Mucosa of descending colon (tissue), 3 donors: ENCODE results near the gene HSPB3. TPM values are rescaled to one million over a fixed set of nuclear protein-coding genes. Genes with fewer than 3 reads are reported as not detected.
A peak's percentile ranks its signal among the peaks of the same experiment; 100 is the strongest.
"Not testable (repeated sequence)": the region's sequence is repeated elsewhere in the genome, so short reads cannot be mapped to it uniquely, and the experiment has no call there.

Experiments
- ATAC-seq: fragments of 200-7000 bp; cut with Tn5 transposase; one replicate; pipeline ENCODE4 v1.9.1; 2020; ENCODE audit warnings: mild to moderate bottlenecking, moderate library complexity
- DNase-seq, 3 donors: peaks; one replicate each; pipeline ENCODE4 v3.0.0-alpha.2; 2020
- H3K36me3 ChIP-seq: fragments of 200-600 bp; one replicate; pipeline ENCODE4 v1.8.0; 2021; ENCODE audit warnings: low read depth, mild to moderate bottlenecking
- H3K4me1 ChIP-seq: fragments of 200-600 bp; one replicate; pipeline ENCODE4 v1.8.0; 2021; ENCODE audit warnings: low read depth, mild to moderate bottlenecking
- H3K4me3 ChIP-seq: fragments of 200-600 bp; one replicate; pipeline ENCODE4 v1.8.0; 2021; ENCODE audit warnings: mild to moderate bottlenecking
- H3K9me3 ChIP-seq: fragments of 200-600 bp; one replicate; pipeline ENCODE4 v1.8.0; 2021; ENCODE audit warnings: mild to moderate bottlenecking
- intact Hi-C, 2 donors: fragments of 100-400 bp; cut with DNase I in 1 of 2; cut with micrococcal nuclease in 1 of 2; formaldehyde crosslinking; loops; one replicate each; pipeline versions ENCODE4 v1.11.0 to v1.11.1; 2022; cut with DNase I, micrococcal nuclease
- total RNA-seq, 3 donors: library from RNA; stranded (reverse); fragmentation: NEBNext Ultra II Directional in 2 of 3; extraction: Animal tissue kit (Norgen Biotek cat#: 25700) in 2 of 3; gene quantifications; one replicate each; pipeline versions ENCODE4 v1.2.1 to v1.2.4, GENCODE V29; 2021 to 2023
- TF ChIP-seq, protein P1 (sequence below): fragments of 200-600 bp; IDR thresholded peaks from one replicate; pipeline ENCODE4 v1.8.0; 2022; ENCODE audit warnings: antibody characterized with exemption, mild to moderate bottlenecking
- donor health status: DM: no; HTN: no; CAD: no; lungs with moderate emphysema.
- donor health status: DM: no; HTN: no; CAD: no.
- donor health status: DM: no; HTN: yes; CAD: no.

Gene HSPB3
- total RNA-seq, 3 donors from 2014 or later: 0.78 to 4.6 (median 1.5) TPM

GRCh38 chr5:54419573-54420423 lies 35.7 kb upstream of the HSPB3 start:
- TF ChIP-seq, protein P1, sequence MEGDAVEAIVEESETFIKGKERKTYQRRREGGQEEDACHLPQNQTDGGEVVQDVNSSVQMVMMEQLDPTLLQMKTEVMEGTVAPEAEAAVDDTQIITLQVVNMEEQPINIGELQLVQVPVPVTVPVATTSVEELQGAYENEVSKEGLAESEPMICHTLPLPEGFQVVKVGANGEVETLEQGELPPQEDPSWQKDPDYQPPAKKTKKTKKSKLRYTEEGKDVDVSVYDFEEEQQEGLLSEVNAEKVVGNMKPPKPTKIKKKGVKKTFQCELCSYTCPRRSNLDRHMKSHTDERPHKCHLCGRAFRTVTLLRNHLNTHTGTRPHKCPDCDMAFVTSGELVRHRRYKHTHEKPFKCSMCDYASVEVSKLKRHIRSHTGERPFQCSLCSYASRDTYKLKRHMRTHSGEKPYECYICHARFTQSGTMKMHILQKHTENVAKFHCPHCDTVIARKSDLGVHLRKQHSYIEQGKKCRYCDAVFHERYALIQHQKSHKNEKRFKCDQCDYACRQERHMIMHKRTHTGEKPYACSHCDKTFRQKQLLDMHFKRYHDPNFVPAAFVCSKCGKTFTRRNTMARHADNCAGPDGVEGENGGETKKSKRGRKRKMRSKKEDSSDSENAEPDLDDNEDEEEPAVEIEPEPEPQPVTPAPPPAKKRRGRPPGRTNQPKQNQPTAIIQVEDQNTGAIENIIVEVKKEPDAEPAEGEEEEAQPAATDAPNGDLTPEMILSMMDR: peak; percentile 53
- H3K36me3 ChIP-seq, H3K4me1 ChIP-seq, H3K9me3 ChIP-seq, H3K4me3 ChIP-seq: not testable (repeated sequence)
- peak in 1 of 3 donors; percentile 59 for DNase-seq
- intact Hi-C loops: loop anchor here (5.0 to 10.0 kb wide), 2 partner anchors 175 to 177 kb away; no protein-coding TSS in a partner anchor
- ATAC-seq: peak; percentile 69

- not testable (repeated sequence) for ATAC-seq, H3K36me3 ChIP-seq, H3K4me1 ChIP-seq, H3K9me3 ChIP-seq, DNase-seq, H3K4me3 ChIP-seq
- intact Hi-C loops: loop anchor here in 1 of 2 donors (5.0 kb wide), 1 partner anchor 178 kb away; no protein-coding TSS in a partner anchor
Observed at GRCh38 chr5:54420511-54420910, 35.0 kb upstream of the HSPB3 start.

- DNase-seq (no peak), ATAC-seq (no peak)
- no peaks in the 10 kb centered on the region for H3K4me1 ChIP-seq
- H3K4me3 ChIP-seq: no peak overlapping the region
- no peaks in the 10 kb centered on the region for H3K36me3 ChIP-seq
- intact Hi-C loops: loop anchor here in 1 of 2 donors (5.0 kb wide), 1 partner anchor 180 kb away; no protein-coding TSS in a partner anchor
- no peaks in the 10 kb centered on the region for H3K9me3 ChIP-seq
- TF ChIP-seq, protein P1: no peak
Observed at GRCh38 chr5:54421976-54422375, 33.5 kb upstream of the HSPB3 start.

GRCh38 chr5:54425258-54425657 lies 30.2 kb upstream of the HSPB3 start:
- TF ChIP-seq, protein P1: no peak
- Histone ChIP-seq H3K4me1 (no peaks in the 10 kb centered on the region), H3K4me3 (no peak overlapping the region), H3K9me3 (no peaks in the 10 kb centered on the region), H3K36me3 (no peaks in the 10 kb centered on the region)
- no peak for DNase-seq
- intact Hi-C loops: no loop called here
- ATAC-seq: no peak

- intact Hi-C loops: no loop called here
Observed at GRCh38 chr5:54426209-54426608, 29.3 kb upstream of the HSPB3 start.

GRCh38 chr5:54434650-54435049 lies 20.8 kb upstream of the HSPB3 start:
- DNase-seq, H3K9me3 ChIP-seq, ATAC-seq, H3K4me3 ChIP-seq, intact Hi-C loops, H3K36me3 ChIP-seq, H3K4me1 ChIP-seq: not testable (repeated sequence)

More at GRCh38 chr5:54426209-54426608, 29.3 kb upstream of the HSPB3 start:
- ATAC-seq (no peak), DNase-seq (no peak)
- H3K9me3 ChIP-seq: no peaks in the 10 kb centered on the region
- H3K4me1 ChIP-seq: no peaks in the 10 kb centered on the region
- H3K4me3 ChIP-seq: no peak overlapping the region
- TF ChIP-seq, protein P1: no peak
- no peaks in the 10 kb centered on the region for H3K36me3 ChIP-seq
